GM23338 (cell line): ENCODE data around the gene HIVEP3.

Experiments used
- CREB1 ChIP-seq: fragments of 250-450 bp; sonication (Bioruptor Pico); IDR thresholded peaks from 2 replicates; pipeline ENCODE4 v1.5.0; 2020; ENCODE audit warnings: low read depth, mild to moderate bottlenecking, moderate library complexity
- EZH2 ChIP-seq: fragments of 200-600 bp; sonication (generic); IDR thresholded peaks from one replicate; pipeline ENCODE4 v1.8.0; 2017; ENCODE audit warnings: antibody characterized with exemption, mild to moderate bottlenecking, low read depth; ENCODE audit not compliant: unreplicated experiment
- EZH2phosphoT487 ChIP-seq: fragments of 200-600 bp; sonication (generic); IDR thresholded peaks from one replicate; pipeline ENCODE4 v1.8.1; 2018; ENCODE audit warnings: antibody characterized with exemption; ENCODE audit not compliant: unreplicated experiment
- NANOG ChIP-seq: IDR thresholded peaks from 2 replicates; pipeline ENCODE4 v1.6.1; 2016; ENCODE audit warnings: antibody characterized with exemption, borderline replicate concordance
- POLR2AphosphoS5 ChIP-seq: IDR thresholded peaks from 2 replicates; pipeline ENCODE4 v1.6.1; 2016; ENCODE audit warnings: antibody characterized with exemption, low read depth
- STAT1 ChIP-seq: IDR thresholded peaks from one replicate; pipeline ENCODE4 v1.6.1; 2016; ENCODE audit warnings: antibody characterized with exemption; ENCODE audit not compliant: unreplicated experiment
- TF ChIP-seq, protein P1 (sequence below), 2 experiments: fragments of 200-600 bp in 1 of 2; sonication (generic) in 1 of 2; conservative IDR thresholded peaks; 2 replicates each; pipeline versions ENCODE4 v1.5.1 to v1.6.1; 2016 to 2017; ENCODE audit warnings: antibody characterized with exemption in 2 of 2, low read depth in 2 of 2, mild to moderate bottlenecking in 2 of 2, moderate library complexity in 1 of 2
- TF ChIP-seq, protein P2 (sequence below): IDR thresholded peaks from one replicate; pipeline ENCODE4 v1.6.1; 2018; ENCODE audit warnings: antibody characterized with exemption; ENCODE audit not compliant: unreplicated experiment
- TF ChIP-seq, protein P3 (sequence below): IDR thresholded peaks from 2 replicates; pipeline ENCODE4 v1.6.1; 2016; ENCODE audit warnings: antibody characterized with exemption

DNA sequence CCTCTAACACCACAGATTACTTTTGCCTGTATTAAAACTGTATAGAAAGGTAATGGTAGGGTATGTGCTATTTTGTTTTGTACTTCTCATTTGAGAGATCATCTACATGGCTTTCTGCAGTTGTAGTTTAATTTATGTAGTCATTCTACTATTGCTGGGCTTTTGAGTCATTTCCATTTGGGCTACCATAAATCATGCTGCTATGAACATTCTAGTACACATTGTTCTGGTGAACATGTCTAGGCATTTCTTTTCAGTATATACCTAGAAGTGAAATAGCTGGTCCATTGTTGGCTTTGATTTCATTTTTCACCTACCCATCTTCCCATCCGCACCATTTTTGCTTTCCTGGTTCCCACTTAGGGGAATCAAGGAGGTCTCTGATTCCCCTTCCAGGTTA, 453.0 kb downstream of the HIVEP3 start:
- TF ChIP-seq, protein P1, sequence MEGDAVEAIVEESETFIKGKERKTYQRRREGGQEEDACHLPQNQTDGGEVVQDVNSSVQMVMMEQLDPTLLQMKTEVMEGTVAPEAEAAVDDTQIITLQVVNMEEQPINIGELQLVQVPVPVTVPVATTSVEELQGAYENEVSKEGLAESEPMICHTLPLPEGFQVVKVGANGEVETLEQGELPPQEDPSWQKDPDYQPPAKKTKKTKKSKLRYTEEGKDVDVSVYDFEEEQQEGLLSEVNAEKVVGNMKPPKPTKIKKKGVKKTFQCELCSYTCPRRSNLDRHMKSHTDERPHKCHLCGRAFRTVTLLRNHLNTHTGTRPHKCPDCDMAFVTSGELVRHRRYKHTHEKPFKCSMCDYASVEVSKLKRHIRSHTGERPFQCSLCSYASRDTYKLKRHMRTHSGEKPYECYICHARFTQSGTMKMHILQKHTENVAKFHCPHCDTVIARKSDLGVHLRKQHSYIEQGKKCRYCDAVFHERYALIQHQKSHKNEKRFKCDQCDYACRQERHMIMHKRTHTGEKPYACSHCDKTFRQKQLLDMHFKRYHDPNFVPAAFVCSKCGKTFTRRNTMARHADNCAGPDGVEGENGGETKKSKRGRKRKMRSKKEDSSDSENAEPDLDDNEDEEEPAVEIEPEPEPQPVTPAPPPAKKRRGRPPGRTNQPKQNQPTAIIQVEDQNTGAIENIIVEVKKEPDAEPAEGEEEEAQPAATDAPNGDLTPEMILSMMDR (conservative IDR thresholded peaks at IDR 0.05; ENCODE audit: low read depth in 2 of 2) = no peak
- no peak for TF ChIP-seq EZH2phosphoT487
- TF ChIP-seq POLR2AphosphoS5 = no peak
- TF ChIP-seq, protein P2, sequence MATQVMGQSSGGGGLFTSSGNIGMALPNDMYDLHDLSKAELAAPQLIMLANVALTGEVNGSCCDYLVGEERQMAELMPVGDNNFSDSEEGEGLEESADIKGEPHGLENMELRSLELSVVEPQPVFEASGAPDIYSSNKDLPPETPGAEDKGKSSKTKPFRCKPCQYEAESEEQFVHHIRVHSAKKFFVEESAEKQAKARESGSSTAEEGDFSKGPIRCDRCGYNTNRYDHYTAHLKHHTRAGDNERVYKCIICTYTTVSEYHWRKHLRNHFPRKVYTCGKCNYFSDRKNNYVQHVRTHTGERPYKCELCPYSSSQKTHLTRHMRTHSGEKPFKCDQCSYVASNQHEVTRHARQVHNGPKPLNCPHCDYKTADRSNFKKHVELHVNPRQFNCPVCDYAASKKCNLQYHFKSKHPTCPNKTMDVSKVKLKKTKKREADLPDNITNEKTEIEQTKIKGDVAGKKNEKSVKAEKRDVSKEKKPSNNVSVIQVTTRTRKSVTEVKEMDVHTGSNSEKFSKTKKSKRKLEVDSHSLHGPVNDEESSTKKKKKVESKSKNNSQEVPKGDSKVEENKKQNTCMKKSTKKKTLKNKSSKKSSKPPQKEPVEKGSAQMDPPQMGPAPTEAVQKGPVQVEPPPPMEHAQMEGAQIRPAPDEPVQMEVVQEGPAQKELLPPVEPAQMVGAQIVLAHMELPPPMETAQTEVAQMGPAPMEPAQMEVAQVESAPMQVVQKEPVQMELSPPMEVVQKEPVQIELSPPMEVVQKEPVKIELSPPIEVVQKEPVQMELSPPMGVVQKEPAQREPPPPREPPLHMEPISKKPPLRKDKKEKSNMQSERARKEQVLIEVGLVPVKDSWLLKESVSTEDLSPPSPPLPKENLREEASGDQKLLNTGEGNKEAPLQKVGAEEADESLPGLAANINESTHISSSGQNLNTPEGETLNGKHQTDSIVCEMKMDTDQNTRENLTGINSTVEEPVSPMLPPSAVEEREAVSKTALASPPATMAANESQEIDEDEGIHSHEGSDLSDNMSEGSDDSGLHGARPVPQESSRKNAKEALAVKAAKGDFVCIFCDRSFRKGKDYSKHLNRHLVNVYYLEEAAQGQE = no peak
- TF ChIP-seq EZH2 = no peak
- no peak for TF ChIP-seq CREB1
- TF ChIP-seq STAT1 = no peak
- TF ChIP-seq NANOG = no peak
- TF ChIP-seq, protein P3, sequence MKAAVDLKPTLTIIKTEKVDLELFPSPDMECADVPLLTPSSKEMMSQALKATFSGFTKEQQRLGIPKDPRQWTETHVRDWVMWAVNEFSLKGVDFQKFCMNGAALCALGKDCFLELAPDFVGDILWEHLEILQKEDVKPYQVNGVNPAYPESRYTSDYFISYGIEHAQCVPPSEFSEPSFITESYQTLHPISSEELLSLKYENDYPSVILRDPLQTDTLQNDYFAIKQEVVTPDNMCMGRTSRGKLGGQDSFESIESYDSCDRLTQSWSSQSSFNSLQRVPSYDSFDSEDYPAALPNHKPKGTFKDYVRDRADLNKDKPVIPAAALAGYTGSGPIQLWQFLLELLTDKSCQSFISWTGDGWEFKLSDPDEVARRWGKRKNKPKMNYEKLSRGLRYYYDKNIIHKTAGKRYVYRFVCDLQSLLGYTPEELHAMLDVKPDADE = no peak
